HEK293 (cell line): ENCODE results near the gene CCNYL1.
A peak's percentile ranks its signal among the peaks of the same experiment; 100 is the strongest.

ENCODE experiments used
- IKZF3 ChIP-seq: fragments of 450-650 bp; IDR thresholded peaks from 2 replicates; pipeline ENCODE4 v1.5.0; 2018; ENCODE audit warnings: missing biosample characterization, mild to moderate bottlenecking, missing genetic modification characterization, moderate library complexity
- TRIM28 ChIP-seq: IDR thresholded peaks from 2 replicates; pipeline ENCODE4 v1.6.1; 2011; ENCODE audit warnings: low read length, control low read depth, borderline replicate concordance
- YY1 ChIP-seq: fragments of 450-650 bp; formaldehyde crosslinking; IDR thresholded peaks from 2 replicates; pipeline ENCODE4 v1.5.1; 2018; ENCODE audit warnings: missing biosample characterization, missing genetic modification characterization
- ZBTB8A ChIP-seq: fragments of 450-650 bp; formaldehyde crosslinking; IDR thresholded peaks from 2 replicates; pipeline ENCODE4 v1.5.1; 2016; ENCODE audit warnings: missing biosample characterization, missing genetic modification characterization
- ZNF302 ChIP-seq: fragments of 450-650 bp; formaldehyde crosslinking; IDR thresholded peaks from 2 replicates; pipeline ENCODE4 v1.5.1; 2016; ENCODE audit warnings: missing biosample characterization, missing genetic modification characterization, low read depth
- ZNF530 ChIP-seq: fragments of 450-650 bp; formaldehyde crosslinking; IDR thresholded peaks from 2 replicates; pipeline ENCODE4 v1.5.1; 2016; ENCODE audit warnings: low read depth, missing biosample characterization, missing genetic modification characterization
- ZNF549 ChIP-seq: fragments of 450-650 bp; IDR thresholded peaks from 2 replicates; pipeline ENCODE4 v1.5.1; 2018; ENCODE audit warnings: missing biosample characterization, missing genetic modification characterization, mild to moderate bottlenecking, inconsistent platforms, moderate library complexity
- TF ChIP-seq, protein P1 (sequence below): fragments of 450-650 bp; formaldehyde crosslinking; optimal IDR thresholded peaks from 2 replicates; pipeline ENCODE3; 2016; ENCODE audit warnings: missing biosample characterization, mild to moderate bottlenecking, missing genetic modification characterization
- TF ChIP-seq, protein P2 (sequence below): fragments of 450-650 bp; formaldehyde crosslinking; IDR thresholded peaks from 2 replicates; pipeline ENCODE4 v1.5.1; 2016; ENCODE audit warnings: missing biosample characterization, missing genetic modification characterization
- TF ChIP-seq, protein P3 (sequence below): fragments of 450-650 bp; formaldehyde crosslinking; IDR thresholded peaks from 2 replicates; pipeline ENCODE4 v1.5.1; 2016; ENCODE audit warnings: missing biosample characterization, missing genetic modification characterization
- TF ChIP-seq, protein P4 (sequence below): sonication (generic); formaldehyde crosslinking; IDR thresholded peaks from 2 replicates; pipeline ENCODE4 v1.8.1; 2022; ENCODE audit warnings: mild to moderate bottlenecking, moderate library complexity, missing genetic modification reagents

DNA sequence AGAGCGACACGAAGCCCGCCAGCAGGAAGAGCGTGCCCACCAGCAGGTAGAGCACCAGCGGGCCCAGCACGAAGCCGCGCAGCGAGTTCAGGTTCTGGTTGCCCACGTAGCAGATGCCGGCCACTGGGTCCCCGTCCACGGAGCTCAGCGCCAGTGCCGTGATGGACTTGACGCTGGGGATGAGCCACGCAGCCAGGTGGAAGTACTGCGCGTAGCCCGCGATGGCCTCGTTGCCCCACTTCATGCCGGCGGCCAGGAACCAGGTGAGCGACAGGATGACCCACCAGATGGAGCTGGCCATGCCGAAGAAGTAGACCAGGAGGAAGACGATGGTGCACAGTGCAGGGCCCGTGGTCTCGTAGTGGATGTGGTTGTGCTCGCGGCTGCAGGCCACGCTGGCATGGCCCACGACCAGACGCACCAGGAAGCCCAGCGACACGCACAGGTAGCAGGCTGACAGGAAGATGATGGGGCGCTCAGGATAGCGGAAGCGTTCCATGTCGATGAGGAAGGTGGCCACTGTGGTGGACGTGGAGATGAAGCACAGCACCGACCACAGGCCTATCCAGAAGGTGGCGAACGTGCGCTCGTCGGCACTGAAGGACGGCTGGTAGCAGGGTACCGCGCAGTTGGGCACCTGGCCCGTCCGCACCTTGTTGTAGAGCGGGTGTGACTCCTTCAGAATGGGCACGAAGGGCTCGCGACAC, 56.2 kb downstream of the CCNYL1 start:
- TF ChIP-seq ZBTB8A (tag by site-specific recombination), result no peak
- TF ChIP-seq, protein P1, sequence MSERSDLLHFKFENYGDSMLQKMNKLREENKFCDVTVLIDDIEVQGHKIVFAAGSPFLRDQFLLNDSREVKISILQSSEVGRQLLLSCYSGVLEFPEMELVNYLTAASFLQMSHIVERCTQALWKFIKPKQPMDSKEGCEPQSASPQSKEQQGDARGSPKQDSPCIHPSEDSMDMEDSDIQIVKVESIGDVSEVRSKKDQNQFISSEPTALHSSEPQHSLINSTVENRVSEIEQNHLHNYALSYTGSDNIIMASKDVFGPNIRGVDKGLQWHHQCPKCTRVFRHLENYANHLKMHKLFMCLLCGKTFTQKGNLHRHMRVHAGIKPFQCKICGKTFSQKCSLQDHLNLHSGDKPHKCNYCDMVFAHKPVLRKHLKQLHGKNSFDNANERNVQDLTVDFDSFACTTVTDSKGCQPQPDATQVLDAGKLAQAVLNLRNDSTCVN (tag by site-specific recombination), result no peak
- no peak for TF ChIP-seq ZNF302
- TF ChIP-seq, protein P2, sequence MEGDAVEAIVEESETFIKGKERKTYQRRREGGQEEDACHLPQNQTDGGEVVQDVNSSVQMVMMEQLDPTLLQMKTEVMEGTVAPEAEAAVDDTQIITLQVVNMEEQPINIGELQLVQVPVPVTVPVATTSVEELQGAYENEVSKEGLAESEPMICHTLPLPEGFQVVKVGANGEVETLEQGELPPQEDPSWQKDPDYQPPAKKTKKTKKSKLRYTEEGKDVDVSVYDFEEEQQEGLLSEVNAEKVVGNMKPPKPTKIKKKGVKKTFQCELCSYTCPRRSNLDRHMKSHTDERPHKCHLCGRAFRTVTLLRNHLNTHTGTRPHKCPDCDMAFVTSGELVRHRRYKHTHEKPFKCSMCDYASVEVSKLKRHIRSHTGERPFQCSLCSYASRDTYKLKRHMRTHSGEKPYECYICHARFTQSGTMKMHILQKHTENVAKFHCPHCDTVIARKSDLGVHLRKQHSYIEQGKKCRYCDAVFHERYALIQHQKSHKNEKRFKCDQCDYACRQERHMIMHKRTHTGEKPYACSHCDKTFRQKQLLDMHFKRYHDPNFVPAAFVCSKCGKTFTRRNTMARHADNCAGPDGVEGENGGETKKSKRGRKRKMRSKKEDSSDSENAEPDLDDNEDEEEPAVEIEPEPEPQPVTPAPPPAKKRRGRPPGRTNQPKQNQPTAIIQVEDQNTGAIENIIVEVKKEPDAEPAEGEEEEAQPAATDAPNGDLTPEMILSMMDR (tag by site-specific recombination), result 0 out of 2 replicates have a peak, but pooled peaks have one; percentile 4
- no peak for TF ChIP-seq YY1 (tag by site-specific recombination)
- TF ChIP-seq, protein P3, sequence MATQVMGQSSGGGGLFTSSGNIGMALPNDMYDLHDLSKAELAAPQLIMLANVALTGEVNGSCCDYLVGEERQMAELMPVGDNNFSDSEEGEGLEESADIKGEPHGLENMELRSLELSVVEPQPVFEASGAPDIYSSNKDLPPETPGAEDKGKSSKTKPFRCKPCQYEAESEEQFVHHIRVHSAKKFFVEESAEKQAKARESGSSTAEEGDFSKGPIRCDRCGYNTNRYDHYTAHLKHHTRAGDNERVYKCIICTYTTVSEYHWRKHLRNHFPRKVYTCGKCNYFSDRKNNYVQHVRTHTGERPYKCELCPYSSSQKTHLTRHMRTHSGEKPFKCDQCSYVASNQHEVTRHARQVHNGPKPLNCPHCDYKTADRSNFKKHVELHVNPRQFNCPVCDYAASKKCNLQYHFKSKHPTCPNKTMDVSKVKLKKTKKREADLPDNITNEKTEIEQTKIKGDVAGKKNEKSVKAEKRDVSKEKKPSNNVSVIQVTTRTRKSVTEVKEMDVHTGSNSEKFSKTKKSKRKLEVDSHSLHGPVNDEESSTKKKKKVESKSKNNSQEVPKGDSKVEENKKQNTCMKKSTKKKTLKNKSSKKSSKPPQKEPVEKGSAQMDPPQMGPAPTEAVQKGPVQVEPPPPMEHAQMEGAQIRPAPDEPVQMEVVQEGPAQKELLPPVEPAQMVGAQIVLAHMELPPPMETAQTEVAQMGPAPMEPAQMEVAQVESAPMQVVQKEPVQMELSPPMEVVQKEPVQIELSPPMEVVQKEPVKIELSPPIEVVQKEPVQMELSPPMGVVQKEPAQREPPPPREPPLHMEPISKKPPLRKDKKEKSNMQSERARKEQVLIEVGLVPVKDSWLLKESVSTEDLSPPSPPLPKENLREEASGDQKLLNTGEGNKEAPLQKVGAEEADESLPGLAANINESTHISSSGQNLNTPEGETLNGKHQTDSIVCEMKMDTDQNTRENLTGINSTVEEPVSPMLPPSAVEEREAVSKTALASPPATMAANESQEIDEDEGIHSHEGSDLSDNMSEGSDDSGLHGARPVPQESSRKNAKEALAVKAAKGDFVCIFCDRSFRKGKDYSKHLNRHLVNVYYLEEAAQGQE (tag by site-specific recombination), result no peak
- TF ChIP-seq ZNF549 (tag by site-specific recombination), result no peak
- no peak for TF ChIP-seq TRIM28
- TF ChIP-seq, protein P4, sequence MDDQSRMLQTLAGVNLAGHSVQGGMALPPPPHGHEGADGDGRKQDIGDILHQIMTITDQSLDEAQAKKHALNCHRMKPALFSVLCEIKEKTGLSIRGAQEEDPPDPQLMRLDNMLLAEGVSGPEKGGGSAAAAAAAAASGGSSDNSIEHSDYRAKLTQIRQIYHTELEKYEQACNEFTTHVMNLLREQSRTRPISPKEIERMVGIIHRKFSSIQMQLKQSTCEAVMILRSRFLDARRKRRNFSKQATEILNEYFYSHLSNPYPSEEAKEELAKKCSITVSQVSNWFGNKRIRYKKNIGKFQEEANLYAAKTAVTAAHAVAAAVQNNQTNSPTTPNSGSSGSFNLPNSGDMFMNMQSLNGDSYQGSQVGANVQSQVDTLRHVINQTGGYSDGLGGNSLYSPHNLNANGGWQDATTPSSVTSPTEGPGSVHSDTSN (CRISPR knock-in tag), result no peak
- no peak for TF ChIP-seq IKZF3
- TF ChIP-seq ZNF530 (tag by site-specific recombination), result no peak
